ENCODE results near the gene PRSS3. TPM values are rescaled to one million over a fixed set of nuclear protein-coding genes. Genes with fewer than 3 reads are reported as not detected.

Gene PRSS3
- total and polyA plus RNA-seq, 9 of the 15 experiments (the other 6 are each of a cell fraction or from before 2014, with no cell fraction given), result 0.35 to 0.42 TPM; not detected in 7

- TF ChIP-seq, protein P1, sequence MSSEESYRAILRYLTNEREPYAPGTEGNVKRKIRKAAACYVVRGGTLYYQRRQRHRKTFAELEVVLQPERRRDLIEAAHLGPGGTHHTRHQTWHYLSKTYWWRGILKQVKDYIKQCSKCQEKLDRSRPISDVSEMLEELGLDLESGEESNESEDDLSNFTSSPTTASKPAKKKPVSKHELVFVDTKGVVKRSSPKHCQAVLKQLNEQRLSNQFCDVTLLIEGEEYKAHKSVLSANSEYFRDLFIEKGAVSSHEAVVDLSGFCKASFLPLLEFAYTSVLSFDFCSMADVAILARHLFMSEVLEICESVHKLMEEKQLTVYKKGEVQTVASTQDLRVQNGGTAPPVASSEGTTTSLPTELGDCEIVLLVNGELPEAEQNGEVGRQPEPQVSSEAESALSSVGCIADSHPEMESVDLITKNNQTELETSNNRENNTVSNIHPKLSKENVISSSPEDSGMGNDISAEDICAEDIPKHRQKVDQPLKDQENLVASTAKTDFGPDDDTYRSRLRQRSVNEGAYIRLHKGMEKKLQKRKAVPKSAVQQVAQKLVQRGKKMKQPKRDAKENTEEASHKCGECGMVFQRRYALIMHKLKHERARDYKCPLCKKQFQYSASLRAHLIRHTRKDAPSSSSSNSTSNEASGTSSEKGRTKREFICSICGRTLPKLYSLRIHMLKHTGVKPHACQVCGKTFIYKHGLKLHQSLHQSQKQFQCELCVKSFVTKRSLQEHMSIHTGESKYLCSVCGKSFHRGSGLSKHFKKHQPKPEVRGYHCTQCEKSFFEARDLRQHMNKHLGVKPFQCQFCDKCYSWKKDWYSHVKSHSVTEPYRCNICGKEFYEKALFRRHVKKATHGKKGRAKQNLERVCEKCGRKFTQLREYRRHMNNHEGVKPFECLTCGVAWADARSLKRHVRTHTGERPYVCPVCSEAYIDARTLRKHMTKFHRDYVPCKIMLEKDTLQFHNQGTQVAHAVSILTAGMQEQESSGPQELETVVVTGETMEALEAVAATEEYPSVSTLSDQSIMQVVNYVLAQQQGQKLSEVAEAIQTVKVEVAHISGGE (CRISPR knock-in tag; IDR thresholded peaks at IDR 0.05), result peak in 1 of 3 experiments; percentile 72; a peak in 2 of 6 replicates
- peak; percentile 54; the same call in 1 of the 2 replicates for TF ChIP-seq PHF8 (IDR thresholded peaks at IDR 0.05; ENCODE audit: borderline replicate concordance, low read length)
- no peak for TF ChIP-seq NFYB (IDR thresholded peaks at IDR 0.05; ENCODE audit: extremely low read depth, insufficient read length)
- TF ChIP-seq NONO (IDR thresholded peaks at IDR 0.05; ENCODE audit: low read depth in 2 of 2, low read length in 1 of 2), result peak in 1 of 2 experiments; percentile 41; a peak in 1 of 4 replicates
- TF ChIP-seq ZNF165 (CRISPR knock-in tag; IDR thresholded peaks at IDR 0.05; ENCODE audit: borderline replicate concordance), result no peak
- TF ChIP-seq ATF1 (CRISPR knock-in tag; IDR thresholded peaks at IDR 0.05), result no peak
- no peak for TF ChIP-seq ATF1 (tag; IDR thresholded peaks at IDR 0.05)
- TF ChIP-seq CHD1 (IDR thresholded peaks at IDR 0.05; ENCODE audit: low read length), result no peak
- no peak for TF ChIP-seq MECOM (CRISPR knock-in tag; IDR thresholded peaks at IDR 0.05)
- TF ChIP-seq, protein P2, sequence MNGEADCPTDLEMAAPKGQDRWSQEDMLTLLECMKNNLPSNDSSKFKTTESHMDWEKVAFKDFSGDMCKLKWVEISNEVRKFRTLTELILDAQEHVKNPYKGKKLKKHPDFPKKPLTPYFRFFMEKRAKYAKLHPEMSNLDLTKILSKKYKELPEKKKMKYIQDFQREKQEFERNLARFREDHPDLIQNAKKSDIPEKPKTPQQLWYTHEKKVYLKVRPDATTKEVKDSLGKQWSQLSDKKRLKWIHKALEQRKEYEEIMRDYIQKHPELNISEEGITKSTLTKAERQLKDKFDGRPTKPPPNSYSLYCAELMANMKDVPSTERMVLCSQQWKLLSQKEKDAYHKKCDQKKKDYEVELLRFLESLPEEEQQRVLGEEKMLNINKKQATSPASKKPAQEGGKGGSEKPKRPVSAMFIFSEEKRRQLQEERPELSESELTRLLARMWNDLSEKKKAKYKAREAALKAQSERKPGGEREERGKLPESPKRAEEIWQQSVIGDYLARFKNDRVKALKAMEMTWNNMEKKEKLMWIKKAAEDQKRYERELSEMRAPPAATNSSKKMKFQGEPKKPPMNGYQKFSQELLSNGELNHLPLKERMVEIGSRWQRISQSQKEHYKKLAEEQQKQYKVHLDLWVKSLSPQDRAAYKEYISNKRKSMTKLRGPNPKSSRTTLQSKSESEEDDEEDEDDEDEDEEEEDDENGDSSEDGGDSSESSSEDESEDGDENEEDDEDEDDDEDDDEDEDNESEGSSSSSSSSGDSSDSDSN (IDR thresholded peaks at IDR 0.05; ENCODE audit: borderline replicate concordance in 1 of 2, low read depth in 2 of 2, low read length in 2 of 2), result peak in 1 of 2 experiments; percentile 26; a peak in 1 of 4 replicates
- no peak for TF ChIP-seq ILK (tag; IDR thresholded peaks at IDR 0.05; ENCODE audit: borderline replicate concordance, low read depth)
- TF ChIP-seq, protein P3, sequence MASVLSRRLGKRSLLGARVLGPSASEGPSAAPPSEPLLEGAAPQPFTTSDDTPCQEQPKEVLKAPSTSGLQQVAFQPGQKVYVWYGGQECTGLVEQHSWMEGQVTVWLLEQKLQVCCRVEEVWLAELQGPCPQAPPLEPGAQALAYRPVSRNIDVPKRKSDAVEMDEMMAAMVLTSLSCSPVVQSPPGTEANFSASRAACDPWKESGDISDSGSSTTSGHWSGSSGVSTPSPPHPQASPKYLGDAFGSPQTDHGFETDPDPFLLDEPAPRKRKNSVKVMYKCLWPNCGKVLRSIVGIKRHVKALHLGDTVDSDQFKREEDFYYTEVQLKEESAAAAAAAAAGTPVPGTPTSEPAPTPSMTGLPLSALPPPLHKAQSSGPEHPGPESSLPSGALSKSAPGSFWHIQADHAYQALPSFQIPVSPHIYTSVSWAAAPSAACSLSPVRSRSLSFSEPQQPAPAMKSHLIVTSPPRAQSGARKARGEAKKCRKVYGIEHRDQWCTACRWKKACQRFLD (CRISPR knock-in tag; IDR thresholded peaks at IDR 0.05), result no peak
- 0 out of 4 replicates have a peak, but pooled peaks of 1 of the 2 experiments have one; percentile 23 for TF ChIP-seq TRIM24 (IDR thresholded peaks at IDR 0.05)
- TF ChIP-seq PML (IDR thresholded peaks at IDR 0.05; ENCODE audit: low read length), result no peak
- no peak for TF ChIP-seq PHB2 (IDR thresholded peaks at IDR 0.05; ENCODE audit: low read depth)
- TF ChIP-seq ZKSCAN3 (CRISPR knock-in tag; IDR thresholded peaks at IDR 0.05), result no peak
- no peak for TF ChIP-seq YBX1 (IDR thresholded peaks at IDR 0.05)
- TF ChIP-seq NR0B1 (IDR thresholded peaks at IDR 0.05; ENCODE audit: partially characterized antibody), result no peak
- TF ChIP-seq FOXP1 (CRISPR knock-in tag; IDR thresholded peaks at IDR 0.05), result 0 out of 2 replicates have a peak, but pooled peaks have one; percentile 40
Measured at GRCh38 chr9:33817327-33818166, 22.2 kb downstream of the PRSS3 start (continued).
